IPS-18c (cell line): ENCODE measurements around the gene OR2T1.
"Not testable (repeated sequence)": the region's sequence is repeated elsewhere in the genome, so short reads cannot be mapped to it uniquely, and the experiment has no call there.

Experiments used
- H3K4me3 ChIP-seq: 2 replicates; pipeline ENCODE4 v1.7.0; 2013; ENCODE audit warnings: low read depth, mild to moderate bottlenecking, low read length, moderate library complexity; ENCODE audit not compliant: insufficient read depth
- H3K9me3 ChIP-seq: one replicate; pipeline ENCODE4 v1.6.1; 2013; ENCODE audit warnings: mild to moderate bottlenecking, low read length, moderate library complexity; ENCODE audit not compliant: control insufficient read depth, insufficient read depth

Gene OR2T1

GRCh38 chr1:248428192-248428533 lies 25.3 kb downstream of the OR2T1 start:
- H3K9me3 ChIP-seq: not testable (repeated sequence)

GRCh38 chr1:248431683-248432082 lies 28.8 kb downstream of the OR2T1 start:
- H3K9me3 ChIP-seq, H3K4me3 ChIP-seq: not testable (repeated sequence)

More at GRCh38 chr1:248428192-248428533, 25.3 kb downstream of the OR2T1 start:
- H3K4me3 ChIP-seq: not testable (repeated sequence)

GRCh38 chr1:248432201-248432600 lies 29.4 kb downstream of the OR2T1 start:
- not testable (repeated sequence) for H3K4me3 ChIP-seq, H3K9me3 ChIP-seq

- H3K4me3 ChIP-seq, H3K9me3 ChIP-seq: not testable (repeated sequence)
Observed at GRCh38 chr1:248433811-248434415, 31.1 kb downstream of the OR2T1 start.

GRCh38 chr1:248434913-248435312 lies 32.1 kb downstream of the OR2T1 start:
- H3K4me3 ChIP-seq, H3K9me3 ChIP-seq: not testable (repeated sequence)

- H3K4me3 ChIP-seq, H3K9me3 ChIP-seq: not testable (repeated sequence)
Observed at GRCh38 chr1:248436303-248436702, 33.5 kb downstream of the OR2T1 start.

GRCh38 chr1:248438668-248439067 lies 35.8 kb downstream of the OR2T1 start:
- H3K4me3 ChIP-seq, H3K9me3 ChIP-seq: not testable (repeated sequence)

GRCh38 chr1:248439283-248439682 lies 36.4 kb downstream of the OR2T1 start:
- not testable (repeated sequence) for H3K4me3 ChIP-seq, H3K9me3 ChIP-seq

GRCh38 chr1:248442500-248443277 lies 39.8 kb downstream of the OR2T1 start:
- not testable (repeated sequence) for H3K4me3 ChIP-seq, H3K9me3 ChIP-seq

- H3K9me3 ChIP-seq, H3K4me3 ChIP-seq: not testable (repeated sequence)
Observed at GRCh38 chr1:248444603-248445002, 41.8 kb downstream of the OR2T1 start.

GRCh38 chr1:248445399-248445798 lies 42.6 kb downstream of the OR2T1 start, which contains the start of gene OR2T2:
Gene OR2T2 (plus strand): TSS chr1:248445637. CDS start chr1:248452798, 7,161 bp downstream.
- not testable (repeated sequence) for H3K4me3 ChIP-seq, H3K9me3 ChIP-seq

GRCh38 chr1:248448409-248449074 lies 45.7 kb downstream of the OR2T1 start:
- H3K9me3 ChIP-seq, H3K4me3 ChIP-seq: not testable (repeated sequence)

- not testable (repeated sequence) for H3K4me3 ChIP-seq
Observed at GRCh38 chr1:248449821-248450465, 47.1 kb downstream of the OR2T1 start.

GRCh38 chr1:248450466-248451145 lies 47.8 kb downstream of the OR2T1 start:
- not testable (repeated sequence) for H3K9me3 ChIP-seq, H3K4me3 ChIP-seq

More at GRCh38 chr1:248449821-248450465, 47.1 kb downstream of the OR2T1 start:
- H3K9me3 ChIP-seq: not testable (repeated sequence)

GRCh38 chr1:248453619-248454018 lies 50.8 kb downstream of the OR2T1 start:
- not testable (repeated sequence) for H3K9me3 ChIP-seq, H3K4me3 ChIP-seq

- H3K4me3 ChIP-seq, H3K9me3 ChIP-seq: not testable (repeated sequence)
Observed at GRCh38 chr1:248455045-248455444, 52.2 kb downstream of the OR2T1 start.

- not testable (repeated sequence) for H3K9me3 ChIP-seq, H3K4me3 ChIP-seq
Observed at GRCh38 chr1:248456635-248457034, 53.8 kb downstream of the OR2T1 start.
